ENCODE results near the gene ST8SIA6.

ST8SIA6 gene

GRCh38 chr10:17375936-17376584 lies 78.3 kb downstream of the ST8SIA6 start:
- FAIRE-seq (peak; percentile 68), DNase-seq (ENCODE audit: insufficient read length, low spot score) (no peak)
- no peak for TF ChIP-seq POLR2A (IDR thresholded peaks at IDR 0.05; ENCODE audit: low read depth, low read length)

- FAIRE-seq (no peak), DNase-seq (ENCODE audit: insufficient read length, low spot score) (no peak)
- no peak for TF ChIP-seq POLR2A (IDR thresholded peaks at IDR 0.05; ENCODE audit: low read depth, low read length)
Observed at GRCh38 chr10:17368708-17369272, 85.6 kb downstream of the ST8SIA6 start.

GRCh38 chr10:17366705-17367104 lies 87.7 kb downstream of the ST8SIA6 start:
- FAIRE-seq (peak; percentile 38), DNase-seq (ENCODE audit: insufficient read length, low spot score) (no peak)
- no peak for TF ChIP-seq POLR2A (IDR thresholded peaks at IDR 0.05; ENCODE audit: low read depth, low read length)

DNA sequence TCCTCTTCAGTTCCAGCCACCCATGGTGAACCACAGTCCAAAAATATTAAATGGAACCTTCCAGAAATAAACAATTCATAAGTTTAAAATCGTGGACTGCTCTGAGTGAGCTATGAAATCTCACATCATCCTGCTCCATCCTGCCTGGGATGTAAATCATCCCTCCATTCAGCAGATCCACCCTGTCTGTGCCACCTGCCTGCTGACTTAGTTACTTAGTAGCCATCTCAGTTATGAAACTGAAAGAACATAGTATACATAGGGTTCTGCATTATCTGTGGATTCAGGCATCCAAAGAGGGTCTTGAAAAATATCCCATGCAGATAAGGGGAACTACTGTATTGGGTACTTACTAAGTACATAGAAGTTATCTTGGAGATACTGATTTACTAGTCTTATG lies 89.0 kb downstream of the ST8SIA6 start:
- no peak for DNase-seq (ENCODE audit: insufficient read length, low spot score)
- TF ChIP-seq POLR2A (IDR thresholded peaks at IDR 0.05; ENCODE audit: low read depth, low read length) = no peak
- no peak for FAIRE-seq

DNA sequence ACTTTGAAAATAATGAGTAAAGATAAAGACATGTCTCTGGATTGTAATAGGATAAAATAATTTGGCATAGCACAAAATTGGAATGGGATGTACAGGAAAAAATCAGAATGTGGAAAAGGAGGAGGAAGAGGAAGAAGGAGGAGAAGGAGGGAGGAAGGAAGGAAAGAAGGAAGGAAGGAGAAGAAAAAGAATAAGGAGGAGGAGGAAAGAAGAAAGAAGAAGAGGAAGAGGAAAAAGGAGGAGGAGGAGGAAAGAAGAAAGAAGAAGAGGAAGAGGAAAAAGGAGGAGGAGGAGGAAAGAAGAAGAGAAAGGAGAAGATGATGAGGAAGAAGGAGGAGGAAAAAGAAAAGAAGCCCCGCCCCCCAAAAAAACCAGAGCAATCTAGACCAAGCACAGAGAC lies 95.9 kb downstream of the ST8SIA6 start:
- FAIRE-seq = no peak
- TF ChIP-seq POLR2A (IDR thresholded peaks at IDR 0.05; ENCODE audit: low read depth, low read length) = no peak

DNA sequence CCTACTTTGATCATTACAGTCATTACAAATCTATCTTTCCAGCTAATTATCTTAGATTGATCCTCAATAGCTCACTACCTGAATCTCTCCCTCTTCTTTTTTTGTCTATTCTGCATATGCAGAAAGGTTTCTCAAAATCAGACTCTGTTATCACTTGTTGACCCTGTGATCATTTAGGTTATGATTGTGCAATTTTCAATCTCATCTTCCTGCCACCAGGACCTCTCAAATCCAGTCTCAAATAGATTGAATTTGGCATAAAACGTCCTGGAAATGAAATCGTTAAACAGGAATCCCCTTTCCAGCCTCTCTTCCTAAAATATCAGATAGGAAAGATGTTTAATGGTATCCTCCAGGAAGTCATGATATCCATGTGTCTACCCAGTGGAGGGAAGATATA lies 96.6 kb downstream of the ST8SIA6 start:
- no peak for TF ChIP-seq POLR2A (IDR thresholded peaks at IDR 0.05; ENCODE audit: low read depth, low read length)
- DNase-seq (ENCODE audit: insufficient read length, low spot score) (no peak), FAIRE-seq (no peak)

More for the DNA sequence above, 95.9 kb downstream of the ST8SIA6 start:
- no peak for DNase-seq (ENCODE audit: insufficient read length, low spot score)

- FAIRE-seq = no peak
- TF ChIP-seq POLR2A (IDR thresholded peaks at IDR 0.05; ENCODE audit: low read depth, low read length) = no peak
- DNase-seq (ENCODE audit: insufficient read length, low spot score) = no peak
Observed at GRCh38 chr10:17356820-17357219, 97.6 kb downstream of the ST8SIA6 start.

GRCh38 chr10:17354781-17355180 lies 99.6 kb downstream of the ST8SIA6 start:
- FAIRE-seq = no peak
- no peak for DNase-seq (ENCODE audit: insufficient read length, low spot score)
- TF ChIP-seq POLR2A (IDR thresholded peaks at IDR 0.05; ENCODE audit: low read depth, low read length) = no peak

DNA sequence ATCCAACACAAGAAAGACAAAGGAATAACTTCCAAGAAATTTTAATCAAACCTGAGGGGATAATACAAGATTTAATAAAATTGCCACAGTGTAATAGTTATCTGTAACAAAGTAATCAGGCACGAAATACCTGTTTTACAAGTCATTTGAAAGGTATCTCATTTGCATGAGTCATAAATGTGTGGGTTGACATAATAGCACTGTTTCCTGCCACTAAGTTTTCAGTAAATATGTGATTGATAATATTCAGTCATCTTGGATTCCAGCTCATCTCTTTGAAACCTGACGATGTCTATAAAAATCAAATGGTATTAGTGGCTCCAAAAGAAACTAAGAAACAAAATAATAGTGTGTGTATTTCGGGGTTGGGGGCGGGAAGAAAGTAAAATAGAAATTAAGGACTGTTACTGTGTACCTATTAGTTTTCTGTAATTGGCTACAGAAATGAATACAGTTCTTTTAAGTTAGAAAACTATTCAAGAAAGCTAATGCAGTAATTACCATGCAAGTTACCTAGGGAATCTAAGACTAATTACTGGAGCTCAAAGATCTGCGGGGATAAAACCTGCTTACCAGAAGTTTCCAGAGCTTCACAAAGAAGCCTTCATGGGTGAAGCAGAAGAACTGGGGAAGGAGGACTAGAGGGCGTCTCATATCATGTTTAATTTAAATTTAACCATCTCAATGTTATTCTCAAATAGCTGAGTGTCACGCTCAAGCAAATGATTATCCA lies 100.7 kb downstream of the ST8SIA6 start:
- DNase-seq (ENCODE audit: insufficient read length, low spot score) = no peak

DNA sequence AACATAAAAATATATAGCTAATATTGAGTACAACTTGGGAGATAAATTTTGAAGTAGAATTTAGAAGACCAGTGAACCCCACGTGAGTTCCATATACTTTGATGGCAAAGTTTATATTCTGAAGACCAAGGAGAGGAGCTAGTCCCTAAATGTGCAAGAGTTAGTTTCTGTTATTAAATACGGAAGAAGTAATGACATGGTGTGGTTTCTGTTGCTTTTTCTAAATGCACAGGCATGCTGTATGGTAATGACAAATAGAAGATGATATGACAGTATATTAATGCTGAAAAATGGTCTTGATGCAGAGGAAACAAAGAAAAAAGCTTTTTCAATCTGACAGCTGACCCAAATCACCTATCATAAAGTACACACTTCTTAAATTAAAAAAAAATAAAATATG lies 101.8 kb downstream of the ST8SIA6 start:
- no peak for TF ChIP-seq POLR2A (IDR thresholded peaks at IDR 0.05; ENCODE audit: low read depth, low read length)
- DNase-seq (ENCODE audit: insufficient read length, low spot score) (no peak), FAIRE-seq (peak; percentile 38)

More for the DNA sequence above, 100.7 kb downstream of the ST8SIA6 start:
- TF ChIP-seq POLR2A (IDR thresholded peaks at IDR 0.05; ENCODE audit: low read depth, low read length) = no peak
- FAIRE-seq = peak; percentile 30

DNA sequence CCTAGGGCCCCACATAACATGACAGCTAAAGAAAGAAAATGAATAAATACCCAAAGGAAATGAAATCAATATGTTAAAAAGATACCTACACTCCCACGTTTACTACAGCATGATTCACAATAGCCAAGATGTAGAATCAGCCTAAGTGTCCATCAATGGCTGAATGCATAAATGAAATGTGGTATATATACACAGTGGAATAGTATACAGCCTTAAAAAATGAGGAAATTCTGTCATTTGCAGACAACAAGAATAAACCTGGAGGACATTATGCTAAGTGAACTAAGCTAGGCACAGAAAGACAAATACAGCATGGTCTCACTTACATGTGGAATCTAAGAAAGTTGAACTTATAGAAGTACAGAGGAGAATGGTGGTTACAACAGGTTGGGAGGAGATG lies 102.9 kb downstream of the ST8SIA6 start:
- FAIRE-seq = no peak
- TF ChIP-seq POLR2A (IDR thresholded peaks at IDR 0.05; ENCODE audit: low read depth, low read length) = no peak
- no peak for DNase-seq (ENCODE audit: insufficient read length, low spot score)

DNA sequence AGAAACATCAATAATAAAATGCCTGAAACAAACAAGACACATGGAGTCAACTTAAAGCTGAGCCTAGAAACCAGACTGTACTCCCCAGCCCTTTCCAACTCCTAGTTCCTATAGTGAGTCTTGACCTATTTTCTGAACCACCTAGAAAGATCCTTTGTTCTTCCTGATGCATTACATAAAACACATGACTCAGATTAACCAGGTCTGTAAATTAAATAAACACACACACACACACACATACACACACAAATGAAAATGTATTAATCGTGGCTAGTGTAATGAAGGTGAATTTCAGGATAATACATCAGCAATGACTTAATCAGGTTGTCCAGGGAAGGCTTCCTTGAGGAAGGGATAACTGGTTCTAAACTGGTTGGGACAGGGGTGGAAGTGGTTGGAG lies 104.7 kb downstream of the ST8SIA6 start:
- FAIRE-seq (peak; percentile 53), DNase-seq (ENCODE audit: insufficient read length, low spot score) (no peak)
- no peak for TF ChIP-seq POLR2A (IDR thresholded peaks at IDR 0.05; ENCODE audit: low read depth, low read length)

DNA sequence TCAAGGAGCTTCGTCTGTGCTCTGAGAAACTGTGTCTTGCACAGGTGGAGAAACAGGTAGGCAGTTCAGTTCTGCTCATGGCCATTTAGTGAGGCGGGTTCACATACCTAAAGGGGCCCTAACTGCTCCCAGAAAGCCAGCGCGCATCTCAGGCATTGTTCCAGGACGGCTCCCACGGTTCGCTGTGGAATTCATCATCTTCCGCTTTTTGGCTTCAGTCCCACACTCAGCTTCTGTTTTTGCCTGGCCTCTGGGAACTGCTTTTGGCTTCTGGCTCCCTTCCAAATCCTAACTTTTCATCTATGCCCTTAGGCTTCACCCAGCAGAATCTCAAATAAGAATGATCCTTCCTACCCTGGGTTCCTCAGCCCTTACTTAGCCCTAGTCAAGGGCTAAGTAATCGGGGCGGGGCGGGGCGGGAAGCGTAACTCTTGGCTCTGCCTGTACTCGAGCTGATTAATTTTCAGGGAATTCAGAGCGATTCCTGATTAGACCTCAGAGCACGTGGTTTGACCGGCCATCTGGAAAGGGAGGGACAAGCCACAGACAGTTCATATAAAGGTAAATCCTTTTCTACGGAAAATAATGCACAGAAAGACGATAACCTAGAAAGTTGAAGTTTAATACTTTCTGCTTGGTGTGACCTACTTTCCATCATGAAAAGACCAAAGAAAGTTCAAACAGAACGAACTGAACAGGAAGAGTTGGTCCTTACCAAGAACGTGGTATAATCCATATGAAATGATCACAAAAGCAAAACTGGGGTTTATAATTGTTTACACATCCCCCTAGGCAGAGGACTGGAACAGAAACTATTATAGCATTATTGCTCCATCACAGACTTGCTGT lies 105.7 kb downstream of the ST8SIA6 start:
- DNase-seq (ENCODE audit: insufficient read length, low spot score) = peak; percentile 61
- TF ChIP-seq POLR2A (IDR thresholded peaks at IDR 0.05; ENCODE audit: low read depth, low read length) = no peak
- peak; percentile 89 for FAIRE-seq

DNA sequence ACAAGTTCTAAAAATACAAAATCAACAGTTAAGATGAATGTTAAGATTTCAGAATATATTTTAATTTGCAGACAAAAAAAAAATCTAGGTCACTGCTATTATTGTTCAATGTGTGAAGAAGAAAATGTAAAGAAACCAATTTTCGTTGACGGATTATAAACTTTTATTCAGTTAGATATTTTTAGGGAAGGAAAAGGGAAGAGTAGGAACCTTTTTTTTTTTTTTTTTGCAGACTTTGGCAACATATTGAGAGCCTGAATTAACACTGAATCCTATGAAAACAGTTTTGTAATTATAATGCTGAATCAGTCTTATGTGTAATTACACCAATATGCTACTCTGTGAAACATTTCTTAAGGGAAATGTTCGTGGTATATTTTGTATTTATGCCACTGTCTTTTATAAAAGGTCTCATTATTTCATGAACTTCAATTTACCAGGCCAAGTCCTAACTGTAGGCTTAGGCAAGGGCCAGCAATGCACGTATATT lies 106.3 kb downstream of the ST8SIA6 start:
- TF ChIP-seq POLR2A (IDR thresholded peaks at IDR 0.05; ENCODE audit: low read depth, low read length) = no peak
- FAIRE-seq = no peak

More for the DNA sequence above, 106.3 kb downstream of the ST8SIA6 start:
- no peak for DNase-seq (ENCODE audit: insufficient read length, low spot score)

Measured in H54 (cell line).